Left lung (tissue), 10 donors: Measurements from ENCODE around the gene TBC1D14. TPM values are rescaled to one million over a fixed set of nuclear protein-coding genes. Genes with fewer than 3 reads are reported as not detected.
A peak's percentile ranks its signal among the peaks of the same experiment; 100 is the strongest.

Source experiments
- ATAC-seq: fragments of 200-7000 bp; cut with Tn5 transposase; one replicate; pipeline ENCODE4 v1.9.1; 2020; ENCODE audit warnings: moderate library complexity
- DNase-seq, 4 donors: peaks; one replicate each; pipeline ENCODE4 v3.0.0-alpha.2; 2013 to 2020
- H3K27ac ChIP-seq, 2 donors: fragments of 200-600 bp; sonication (generic) in 1 of 2; one replicate each; pipeline versions ENCODE4 v1.5.0 to v1.8.0; 2020 to 2021
- H3K27me3 ChIP-seq, 2 donors: fragments of 200-600 bp; sonication (generic) in 1 of 2; one replicate each; pipeline versions ENCODE4 v1.5.0 to v1.8.0; 2020 to 2021
- H3K36me3 ChIP-seq, 2 donors: fragments of 200-600 bp; sonication (generic) in 1 of 2; one replicate each; pipeline versions ENCODE4 v1.5.0 to v1.8.0; 2020 to 2021
- H3K4me1 ChIP-seq, 2 donors: fragments of 200-600 bp; one replicate each; pipeline ENCODE4 v1.8.0; 2021
- H3K4me3 ChIP-seq, 2 donors: fragments of 200-600 bp; sonication (generic) in 1 of 2; one replicate each; pipeline versions ENCODE4 v1.5.0 to v1.8.0; 2020 to 2021; ENCODE audit warnings: mild to moderate bottlenecking in 1 of 2
- H3K9me3 ChIP-seq, 2 donors: fragments of 200-600 bp; sonication (generic) in 1 of 2; one replicate each; pipeline versions ENCODE4 v1.5.0 to v1.8.0; 2020 to 2021
- intact Hi-C, 2 donors: fragments of 100-400 bp; cut with DNase I; formaldehyde crosslinking; loops; one replicate each; pipeline versions ENCODE4 v1.11.2 to v1.14.2; 2022
- polyA plus RNA-seq, 6 donors: library from polyadenylated mRNA; unstranded; fragments of 120-200 nt; gene quantifications; one replicate each; pipeline ENCODE4 v1.2.1, GENCODE V29; 2013; ENCODE audit not compliant: insufficient read length in 6 of 6
- total RNA-seq, 2 donors: library from RNA; stranded (reverse); fragmentation: NEBNext Ultra II Directional; extraction: Animal tissue kit (Norgen Biotek cat#: 25700); gene quantifications; one replicate each; pipeline ENCODE4 v1.2.1, GENCODE V29; 2021
- TF ChIP-seq, protein P1 (sequence below), 2 donors: fragments of 200-600 bp; sonication (generic) in 1 of 2; IDR thresholded peaks; one replicate each; pipeline versions ENCODE4 v1.5.0 to v1.8.0; 2021; ENCODE audit warnings: antibody characterized with exemption in 2 of 2
- donor health status: DM: no; HTN: yes; CAD: no.
- donor health status: DM: no; HTN: no; CAD: no.

The TBC1D14 gene
- total and polyA plus RNA-seq, 8 donors: 39.2 to 73.4 (median 45.1) TPM

DNA sequence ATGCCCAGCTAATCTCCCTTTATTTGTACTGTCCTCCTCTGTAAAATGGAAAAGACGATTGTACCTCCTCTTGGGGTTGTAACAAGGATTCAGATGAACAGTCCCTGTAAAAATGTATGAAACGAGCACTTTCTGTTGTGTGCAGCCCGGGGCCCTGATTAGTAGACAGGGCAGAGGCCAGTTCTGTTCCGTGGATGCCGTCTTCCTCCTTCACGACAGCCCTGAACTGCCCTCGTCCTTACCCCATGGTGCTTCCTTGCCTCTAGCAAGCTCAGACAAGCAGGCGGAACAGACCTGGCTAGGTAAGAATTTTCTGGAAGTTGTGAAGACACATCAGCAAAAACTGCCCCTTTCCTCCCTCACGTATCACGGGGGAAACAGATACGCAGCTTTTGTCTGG lies 111.2 kb downstream of the TBC1D14 start:
- H3K27ac ChIP-seq: no peak overlapping the region
- no peaks in the 10 kb centered on the region for H3K27me3 ChIP-seq
- DNase-seq (no peak), ATAC-seq (no peak)
- intact Hi-C loops: no loop called here
- peaks cover 0 to 95% of the 10 kb centered on the region in 2 donors for H3K36me3 ChIP-seq
- no peaks in the 10 kb centered on the region for H3K9me3 ChIP-seq
- TF ChIP-seq, protein P1, sequence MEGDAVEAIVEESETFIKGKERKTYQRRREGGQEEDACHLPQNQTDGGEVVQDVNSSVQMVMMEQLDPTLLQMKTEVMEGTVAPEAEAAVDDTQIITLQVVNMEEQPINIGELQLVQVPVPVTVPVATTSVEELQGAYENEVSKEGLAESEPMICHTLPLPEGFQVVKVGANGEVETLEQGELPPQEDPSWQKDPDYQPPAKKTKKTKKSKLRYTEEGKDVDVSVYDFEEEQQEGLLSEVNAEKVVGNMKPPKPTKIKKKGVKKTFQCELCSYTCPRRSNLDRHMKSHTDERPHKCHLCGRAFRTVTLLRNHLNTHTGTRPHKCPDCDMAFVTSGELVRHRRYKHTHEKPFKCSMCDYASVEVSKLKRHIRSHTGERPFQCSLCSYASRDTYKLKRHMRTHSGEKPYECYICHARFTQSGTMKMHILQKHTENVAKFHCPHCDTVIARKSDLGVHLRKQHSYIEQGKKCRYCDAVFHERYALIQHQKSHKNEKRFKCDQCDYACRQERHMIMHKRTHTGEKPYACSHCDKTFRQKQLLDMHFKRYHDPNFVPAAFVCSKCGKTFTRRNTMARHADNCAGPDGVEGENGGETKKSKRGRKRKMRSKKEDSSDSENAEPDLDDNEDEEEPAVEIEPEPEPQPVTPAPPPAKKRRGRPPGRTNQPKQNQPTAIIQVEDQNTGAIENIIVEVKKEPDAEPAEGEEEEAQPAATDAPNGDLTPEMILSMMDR (IDR thresholded peaks at IDR 0.05): no peak
- H3K4me1 ChIP-seq: no peaks in the 10 kb centered on the region
- no peak overlapping the region for H3K4me3 ChIP-seq

DNA sequence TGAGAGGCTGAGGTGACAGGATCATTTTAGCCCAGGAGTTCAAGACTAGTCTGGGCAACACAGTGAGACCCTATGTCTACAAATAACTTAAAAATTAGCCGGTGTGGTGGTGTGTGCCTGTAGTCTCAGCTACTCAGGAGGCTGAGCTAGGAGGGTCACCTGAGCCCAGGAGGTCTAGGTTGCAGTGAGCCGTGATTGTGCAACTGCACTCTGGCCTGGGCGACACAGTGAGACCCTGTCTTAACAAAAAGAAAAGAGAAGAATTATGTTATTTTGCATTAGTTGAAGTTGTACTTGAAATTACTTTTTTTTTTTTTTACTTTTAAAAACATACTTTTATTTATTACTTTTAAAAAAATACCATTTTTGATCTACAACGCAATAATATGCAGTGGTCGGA lies 111.7 kb downstream of the TBC1D14 start:
- intact Hi-C loops: no loop called here
- no peak for ATAC-seq
- H3K27me3 ChIP-seq: no peaks in the 10 kb centered on the region
- H3K27ac ChIP-seq: no peak overlapping the region
- TF ChIP-seq, protein P1 (IDR thresholded peaks at IDR 0.05): no peak
- H3K9me3 ChIP-seq: no peaks in the 10 kb centered on the region
- H3K4me3 ChIP-seq: no peak overlapping the region
- DNase-seq: no peak
- H3K4me1 ChIP-seq: no peaks in the 10 kb centered on the region
- H3K36me3 ChIP-seq: peaks cover 0 to 95% of the 10 kb centered on the region in 2 donors

DNA sequence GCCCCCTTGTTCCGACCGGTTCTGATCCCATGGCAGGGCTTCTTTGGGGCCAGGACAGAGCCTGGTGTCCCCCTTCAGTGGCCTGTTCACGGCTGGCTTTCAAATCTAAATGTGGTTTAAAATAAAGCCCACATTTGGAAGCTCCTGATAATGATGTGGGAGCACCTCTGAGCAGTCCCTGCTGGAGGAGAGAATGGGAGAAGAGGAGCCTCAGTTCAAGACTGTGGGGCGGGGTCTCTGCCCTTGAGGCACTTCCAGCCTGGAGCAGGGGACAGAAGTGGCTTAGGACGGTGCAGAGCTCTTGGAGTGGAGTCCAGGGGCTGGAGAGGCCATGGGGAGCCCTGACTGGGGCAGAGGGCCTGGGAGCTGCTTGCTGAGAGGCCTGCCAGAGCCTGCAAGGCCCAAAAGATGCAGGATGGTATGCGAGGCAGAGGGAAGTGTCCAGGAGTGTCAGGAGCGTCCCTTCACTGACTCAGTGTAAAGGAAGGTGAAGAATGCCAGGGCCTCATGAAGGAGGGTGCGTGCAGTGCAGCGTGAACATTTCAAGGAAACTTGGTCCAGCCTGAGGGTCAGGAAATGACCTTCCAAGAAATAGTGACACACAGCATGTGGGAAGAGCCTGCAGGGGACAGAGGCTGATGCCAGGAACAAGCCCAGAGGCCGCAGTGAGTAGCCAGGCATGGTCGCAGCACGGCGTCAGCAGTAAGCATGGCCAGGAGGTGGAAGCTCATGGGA lies 112.5 kb downstream of the TBC1D14 start:
- H3K27me3 ChIP-seq: no peaks in the 10 kb centered on the region
- DNase-seq: no peak
- TF ChIP-seq, protein P1 (IDR thresholded peaks at IDR 0.05): no peak
- peak; percentile 27 for ATAC-seq
- intact Hi-C loops: no loop called here
- no peak overlapping the region for H3K27ac ChIP-seq
- peaks cover 0 to 95% of the 10 kb centered on the region in 2 donors for H3K36me3 ChIP-seq
- H3K9me3 ChIP-seq: no peaks in the 10 kb centered on the region
- H3K4me3 ChIP-seq: no peak overlapping the region
- no peaks in the 10 kb centered on the region for H3K4me1 ChIP-seq

DNA sequence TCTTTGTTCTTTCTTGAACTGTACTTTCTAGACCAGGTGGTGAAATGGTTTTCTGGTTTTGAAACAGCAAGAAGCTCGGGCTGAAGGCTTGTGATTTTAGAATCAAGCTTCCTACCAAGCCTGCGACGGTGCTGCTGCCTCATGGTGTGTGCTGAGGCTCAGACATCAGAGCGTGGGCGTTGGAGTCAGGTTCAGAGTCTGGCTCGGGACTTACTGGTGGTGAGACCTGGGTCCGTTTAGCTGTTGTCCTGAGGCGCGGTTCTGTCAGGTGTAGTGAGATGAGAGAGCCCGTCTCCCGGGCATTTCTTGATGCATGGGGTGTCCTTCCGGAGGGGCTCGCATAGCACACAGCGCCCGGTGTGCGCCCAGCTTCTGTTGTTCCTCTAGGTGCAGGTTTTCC lies 113.9 kb downstream of the TBC1D14 start:
- no peak for ATAC-seq
- no peak for DNase-seq
- Histone ChIP-seq H3K4me3 (no peak overlapping the region), H3K4me1 (no peaks in the 10 kb centered on the region), H3K27ac (no peak overlapping the region), H3K36me3 (peaks cover 0 to 89% of the 10 kb centered on the region in 2 donors), H3K27me3 (no peaks in the 10 kb centered on the region), H3K9me3 (no peaks in the 10 kb centered on the region)
- TF ChIP-seq, protein P1 (IDR thresholded peaks at IDR 0.05): no peak
- intact Hi-C loops: no loop called here

DNA sequence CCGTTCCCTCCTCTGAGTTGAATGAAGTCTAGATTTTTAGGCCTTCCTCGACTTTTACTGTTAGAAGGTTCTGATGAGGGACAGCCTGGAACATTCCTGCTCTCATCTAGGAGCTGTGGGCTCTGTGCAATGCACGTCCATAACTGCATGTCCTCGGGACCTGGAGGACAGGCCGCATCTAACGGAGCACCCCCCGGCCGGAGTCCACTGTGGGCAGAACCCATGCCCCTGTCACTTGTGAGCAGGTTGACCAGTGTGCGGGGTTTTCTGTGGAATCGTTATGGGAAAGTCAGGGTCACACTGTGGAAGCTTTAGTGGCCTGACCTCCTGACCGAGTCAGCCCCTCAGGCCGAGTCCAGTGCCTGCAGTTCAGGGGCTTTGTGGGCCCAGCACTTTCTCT lies 114.3 kb downstream of the TBC1D14 start:
- TF ChIP-seq, protein P1 (IDR thresholded peaks at IDR 0.05): no peak
- no peaks in the 10 kb centered on the region for H3K4me1 ChIP-seq
- no peak overlapping the region for H3K27ac ChIP-seq
- DNase-seq: no peak
- H3K9me3 ChIP-seq: no peaks in the 10 kb centered on the region
- peaks cover 0 to 89% of the 10 kb centered on the region in 2 donors for H3K36me3 ChIP-seq
- ATAC-seq: no peak
- no peaks in the 10 kb centered on the region for H3K27me3 ChIP-seq
- intact Hi-C loops: no loop called here
- no peak overlapping the region for H3K4me3 ChIP-seq
